SW 1271 (cell line): ENCODE results near the gene SLBP.

ENCODE experiments used
- DNase-seq, 2 experiments: peaks; one replicate each; lab custom pipeline; 2025; lab: John Stamatoyannopoulos, UW

SLBP gene

GRCh38 chr4:1712216-1713002, at the start of gene SLBP:
TSS of gene SLBP (minus strand) at chr4:1712319. CDS start at chr4:1712188, 131 bp downstream.
- peak; percentile 89 to 92 for DNase-seq

GRCh38 chr4:1761130-1761689, 49.1 kb upstream of the SLBP start:
- DNase-seq = no peak

GRCh38 chr4:1760521-1761071, 48.5 kb upstream of the SLBP start:
- DNase-seq = no peak

GRCh38 chr4:1759818-1760223, 47.7 kb upstream of the SLBP start:
- DNase-seq = no peak

GRCh38 chr4:1759170-1759817, 47.2 kb upstream of the SLBP start:
- DNase-seq = no peak

- DNase-seq = no peak
Observed at GRCh38 chr4:1758306-1759121, 46.4 kb upstream of the SLBP start.

- DNase-seq = no peak
Observed at GRCh38 chr4:1757836-1758235, 45.7 kb upstream of the SLBP start.

- DNase-seq = no peak
Observed at GRCh38 chr4:1756893-1757779, 45.0 kb upstream of the SLBP start.

- no peak for DNase-seq
Observed at GRCh38 chr4:1756079-1756478, 44.0 kb upstream of the SLBP start.

GRCh38 chr4:1755297-1755696, 43.2 kb upstream of the SLBP start:
- DNase-seq = no peak

GRCh38 chr4:1754336-1754735, 42.2 kb upstream of the SLBP start:
- DNase-seq = no peak

- DNase-seq = no peak
Observed at GRCh38 chr4:1753697-1754311, 41.7 kb upstream of the SLBP start.

- DNase-seq = no peak
Observed at GRCh38 chr4:1753294-1753696, 41.2 kb upstream of the SLBP start.

- DNase-seq = no peak
Observed at GRCh38 chr4:1752284-1753041, 40.3 kb upstream of the SLBP start.

GRCh38 chr4:1751919-1752283, 39.8 kb upstream of the SLBP start:
- no peak for DNase-seq

GRCh38 chr4:1751155-1751918, 39.2 kb upstream of the SLBP start:
- no peak for DNase-seq

GRCh38 chr4:1750381-1751154, 38.4 kb upstream of the SLBP start:
- no peak for DNase-seq

GRCh38 chr4:1749826-1750225, 37.7 kb upstream of the SLBP start:
- no peak for DNase-seq
